ENCODE data around the gene AP2A2.
"Not testable (repeated sequence)": the region's sequence is repeated elsewhere in the genome, so short reads cannot be mapped to it uniquely, and the experiment has no call there.

AP2A2 gene

DNA sequence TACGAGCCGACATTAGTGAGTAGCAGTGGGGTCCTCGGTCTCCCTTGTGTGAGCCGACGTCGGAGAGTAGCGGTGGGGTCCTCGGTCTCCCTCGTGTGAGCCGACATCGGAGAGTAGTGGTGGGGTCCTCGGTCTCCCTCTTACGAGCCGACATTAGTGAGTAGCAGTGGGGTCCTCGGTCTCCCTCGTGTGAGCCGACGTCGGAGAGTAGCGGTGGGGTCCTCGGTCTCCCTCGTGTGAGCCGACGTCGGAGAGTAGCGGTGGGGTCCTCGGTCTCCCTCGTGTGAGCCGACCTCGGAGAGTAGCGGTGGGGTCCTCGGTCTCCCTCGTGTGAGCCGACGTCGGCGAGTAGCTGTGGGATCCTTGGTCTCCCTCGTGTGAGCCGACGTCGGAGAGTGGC, 49.7 kb downstream of the AP2A2 start:
- not testable (repeated sequence) for DNase-seq (ENCODE audit: low read depth)

DNA sequence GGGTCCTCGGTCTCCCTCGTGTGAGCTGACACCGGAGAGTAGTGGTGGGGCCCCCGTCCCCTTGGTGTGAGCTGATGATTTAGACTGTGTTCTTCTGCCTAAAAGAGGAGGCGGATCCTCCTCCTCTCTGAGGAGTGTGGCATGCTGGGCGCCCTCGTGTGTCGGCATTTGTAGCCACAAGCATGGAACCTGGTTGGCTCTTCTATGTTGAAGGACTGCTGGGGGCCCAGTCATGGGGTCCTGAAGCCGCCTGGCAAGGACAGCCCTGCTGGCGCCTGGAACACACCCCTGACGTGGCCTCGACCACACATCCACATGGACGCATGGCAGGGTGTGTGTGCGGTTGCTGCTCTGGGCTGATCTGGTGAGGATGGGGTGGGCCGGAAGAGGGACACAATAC, 50.2 kb downstream of the AP2A2 start:
- DNase-seq (ENCODE audit: low read depth) = no peak

DNA sequence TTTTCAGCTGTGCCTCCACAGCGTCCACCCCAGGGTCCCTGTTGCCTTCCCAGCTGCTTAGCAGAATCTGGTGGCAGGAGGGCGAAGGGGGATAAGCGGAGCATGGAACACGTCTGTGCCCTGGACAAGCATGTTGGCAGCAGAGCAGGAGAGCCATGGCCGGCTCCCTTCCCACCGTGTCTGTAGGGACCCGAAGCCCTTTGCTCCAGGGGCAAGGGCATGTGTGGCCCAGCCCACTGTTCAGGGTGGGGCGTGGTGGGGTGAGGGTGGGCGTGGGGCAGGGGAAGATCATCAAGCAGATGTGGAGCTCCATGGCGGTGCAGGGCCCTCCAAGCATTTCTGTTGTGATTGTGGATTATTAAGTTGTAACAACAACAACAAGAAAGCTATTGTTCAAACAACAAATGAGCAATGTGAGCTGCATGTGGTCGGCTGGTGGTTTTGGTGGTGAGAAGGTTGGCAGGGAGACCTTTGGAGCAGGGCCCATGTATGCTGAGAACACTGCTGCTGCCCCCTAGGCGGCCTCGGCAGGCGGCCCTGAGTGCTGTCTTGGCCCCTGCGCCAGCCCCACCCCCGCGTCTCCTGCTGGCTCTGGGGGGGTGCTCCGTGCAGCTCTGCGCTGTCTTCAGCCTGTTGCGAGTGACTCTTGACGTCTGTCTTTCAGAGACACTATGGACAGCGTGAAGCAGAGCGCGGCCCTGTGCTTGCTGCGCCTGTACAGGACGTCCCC, 50.9 kb downstream of the AP2A2 start:
- no peak for DNase-seq (ENCODE audit: low read depth)

DNA sequence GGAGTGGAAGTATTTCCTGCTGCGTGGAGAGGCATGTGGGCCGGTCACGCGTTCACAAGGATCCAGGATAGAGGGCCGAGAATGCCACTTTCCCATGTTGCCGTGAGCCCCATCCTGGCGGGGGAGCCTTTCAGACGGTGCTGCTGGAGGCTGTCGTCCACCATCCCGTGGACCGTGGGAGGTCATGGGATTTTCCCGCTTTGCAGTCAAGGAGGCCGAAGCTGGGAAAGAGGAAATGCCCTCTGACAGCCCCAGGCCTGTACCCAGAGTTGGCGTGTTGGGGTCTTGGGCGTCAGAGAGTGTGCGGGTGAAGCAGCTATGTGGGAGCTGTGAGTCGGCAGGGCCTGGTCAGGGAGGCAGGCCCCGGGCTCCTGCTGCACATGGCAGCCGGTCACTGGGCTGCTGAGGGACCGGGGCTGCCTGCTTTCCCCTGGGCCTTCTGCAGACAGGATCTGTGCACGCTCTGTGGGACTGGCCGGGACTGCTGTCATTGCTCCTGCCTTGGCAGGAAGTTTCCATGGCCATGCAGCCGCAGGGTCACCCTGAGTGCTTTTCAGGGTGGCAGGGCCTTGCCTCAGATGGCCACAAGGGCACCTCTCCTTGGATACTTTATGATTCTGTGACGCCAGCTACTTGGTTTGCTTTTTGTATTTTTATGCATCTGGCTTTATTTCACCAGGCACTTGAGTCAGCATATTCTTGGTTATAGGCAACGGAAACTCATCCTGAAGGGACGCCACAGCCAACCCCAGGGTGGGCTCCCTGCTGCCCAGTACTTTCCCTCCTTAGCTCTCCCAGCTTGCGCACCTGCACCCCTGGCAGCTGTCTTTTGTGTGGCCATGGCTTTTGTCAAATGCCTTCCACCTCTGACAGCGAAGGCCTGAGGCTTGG, 52.4 kb downstream of the AP2A2 start:
- DNase-seq (ENCODE audit: low read depth) = no peak

DNA sequence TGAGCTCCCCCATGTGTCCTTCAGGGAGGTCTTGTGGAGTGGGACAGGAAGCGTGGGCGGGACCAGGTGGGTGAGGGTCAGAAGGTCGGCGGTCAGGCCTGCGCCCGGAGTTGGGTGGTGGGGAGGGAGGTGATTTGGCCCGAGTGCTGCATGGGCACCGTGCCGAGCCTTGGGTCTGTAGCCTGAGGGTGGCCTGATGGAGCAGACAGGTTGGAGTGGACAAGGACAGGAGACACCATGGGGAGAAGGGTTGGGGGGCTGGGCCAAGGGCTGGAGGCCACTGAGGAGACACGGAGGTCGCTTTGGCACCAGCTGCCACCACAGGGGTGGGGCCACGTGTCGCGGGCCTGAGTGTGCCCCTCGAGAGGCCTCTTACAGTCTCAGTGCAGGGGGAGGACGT, 53.1 kb downstream of the AP2A2 start:
- DNase-seq (ENCODE audit: low read depth) = no peak

DNA sequence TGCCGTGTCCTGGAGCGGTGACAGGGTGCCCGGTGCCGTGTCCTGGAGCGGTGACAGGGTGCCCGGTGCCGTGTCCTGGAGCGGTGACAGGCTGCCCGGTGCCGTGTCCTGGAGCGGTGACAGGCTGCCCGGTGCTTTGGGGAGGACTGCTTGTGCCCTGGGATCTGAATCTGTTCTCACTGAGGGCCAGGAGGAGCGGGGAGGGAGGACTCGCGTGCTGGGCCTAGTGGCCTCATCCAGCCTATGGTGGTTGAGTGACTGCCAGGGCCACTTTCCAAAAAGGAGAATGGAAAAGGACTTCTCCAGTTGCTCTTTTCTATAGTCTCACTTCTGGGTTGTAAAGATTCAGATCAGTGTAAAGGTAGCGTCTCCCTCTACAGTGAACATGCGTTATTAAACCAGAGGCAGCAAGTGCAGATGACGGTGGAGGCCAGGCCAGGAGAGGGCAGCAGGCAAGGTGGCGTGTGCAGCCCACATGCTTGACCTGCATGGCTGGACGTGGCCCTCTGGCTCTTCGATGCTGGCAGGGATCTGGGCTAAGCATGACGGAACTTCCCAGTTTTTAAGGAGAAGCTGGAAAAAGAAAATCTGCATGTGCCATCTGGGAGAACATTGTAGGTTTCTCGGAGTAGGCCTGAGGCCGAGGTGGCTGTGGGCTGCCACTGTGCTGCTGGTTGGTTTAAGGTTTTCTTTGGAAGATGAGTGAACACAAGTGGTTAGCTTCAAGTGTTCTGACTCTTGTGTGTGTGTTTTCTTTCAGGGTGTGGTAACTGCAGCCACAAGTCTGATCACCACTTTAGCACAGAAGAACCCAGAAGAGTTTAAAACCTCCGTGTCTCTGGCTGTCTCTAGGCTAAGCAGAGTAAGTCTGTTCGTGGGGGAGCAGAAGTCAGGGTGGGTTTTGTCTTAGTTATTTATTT, 55.0 kb downstream of the AP2A2 start:
- DNase-seq (ENCODE audit: low read depth) = no peak

DNA sequence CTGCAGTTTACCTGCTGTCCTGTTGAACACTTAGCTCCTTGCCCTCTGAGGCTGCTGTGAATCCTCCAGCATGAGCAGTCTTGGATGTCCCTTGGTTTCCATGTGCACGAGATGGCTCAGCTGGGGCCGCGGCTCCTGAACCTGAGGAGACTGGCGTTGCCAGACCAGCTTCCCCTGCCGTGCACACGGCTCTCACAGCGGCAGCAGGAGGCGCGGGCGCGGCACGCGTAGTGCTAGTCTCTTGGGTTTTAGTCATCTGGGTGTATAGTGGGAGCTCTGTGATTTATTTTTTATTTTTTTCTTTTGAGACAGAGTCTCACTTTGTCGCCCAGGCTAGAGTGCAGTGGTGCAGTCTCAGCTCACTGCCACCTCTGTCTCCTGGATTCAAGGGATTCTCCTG, 56.1 kb downstream of the AP2A2 start:
- no peak for DNase-seq (ENCODE audit: low read depth)

DNA sequence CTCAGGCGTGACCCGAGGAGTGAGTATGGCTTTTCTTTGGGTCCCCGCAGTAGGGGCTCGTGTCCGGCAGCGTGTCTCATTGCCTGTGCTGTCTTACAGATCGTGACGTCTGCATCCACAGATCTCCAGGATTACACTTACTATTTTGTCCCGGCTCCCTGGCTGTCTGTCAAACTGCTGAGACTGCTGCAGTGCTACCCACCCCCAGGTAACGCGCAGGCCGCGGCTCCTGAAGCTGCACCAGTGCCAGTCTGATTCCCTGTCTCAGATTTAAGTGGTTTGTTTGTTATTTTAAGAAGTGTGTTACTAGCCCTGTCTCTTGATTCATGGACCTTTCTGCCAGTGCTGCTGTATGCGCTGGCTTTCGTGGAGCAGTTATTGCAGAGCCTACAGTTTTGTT, 58.9 kb downstream of the AP2A2 start:
- DNase-seq (ENCODE audit: low read depth) = no peak

DNA sequence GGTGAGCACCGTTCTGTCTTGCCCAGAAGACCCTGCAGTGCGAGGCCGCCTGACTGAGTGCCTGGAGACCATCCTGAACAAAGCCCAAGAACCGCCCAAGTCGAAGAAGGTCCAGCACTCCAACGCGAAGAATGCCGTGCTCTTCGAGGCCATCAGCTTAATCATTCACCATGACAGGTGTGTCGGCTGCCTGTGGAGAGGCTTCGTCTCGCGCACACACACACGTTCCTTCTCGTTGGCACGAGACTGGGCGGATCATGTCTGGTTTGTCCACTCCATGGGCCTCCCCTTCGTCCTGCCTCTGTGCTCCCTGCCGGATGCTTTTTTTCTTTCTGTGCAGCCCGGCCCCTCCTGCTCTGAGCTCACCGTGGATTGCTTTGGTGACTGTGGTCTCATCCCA, 59.7 kb downstream of the AP2A2 start:
- DNase-seq (ENCODE audit: low read depth) = no peak

DNA sequence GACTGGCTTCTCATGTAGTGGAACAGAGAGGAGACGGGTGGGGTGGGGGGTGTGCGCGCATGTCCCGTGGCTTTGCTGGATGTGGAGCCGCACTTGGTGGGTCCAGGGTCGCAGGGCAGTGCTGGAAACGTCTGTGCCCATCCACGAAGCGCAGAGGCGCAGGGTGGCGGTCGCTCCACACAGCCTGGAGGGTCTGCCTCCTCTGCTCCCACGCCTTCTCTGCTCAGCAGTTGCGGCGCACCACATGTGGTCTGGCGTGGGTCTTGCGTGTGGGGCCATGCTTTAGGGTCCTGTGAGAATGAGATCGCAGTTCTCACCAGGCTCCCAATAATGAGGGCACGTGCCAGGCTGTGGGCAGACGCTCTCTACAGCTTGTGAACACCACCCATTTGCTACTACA, 60.2 kb downstream of the AP2A2 start:
- DNase-seq (ENCODE audit: low read depth) = no peak

DNA sequence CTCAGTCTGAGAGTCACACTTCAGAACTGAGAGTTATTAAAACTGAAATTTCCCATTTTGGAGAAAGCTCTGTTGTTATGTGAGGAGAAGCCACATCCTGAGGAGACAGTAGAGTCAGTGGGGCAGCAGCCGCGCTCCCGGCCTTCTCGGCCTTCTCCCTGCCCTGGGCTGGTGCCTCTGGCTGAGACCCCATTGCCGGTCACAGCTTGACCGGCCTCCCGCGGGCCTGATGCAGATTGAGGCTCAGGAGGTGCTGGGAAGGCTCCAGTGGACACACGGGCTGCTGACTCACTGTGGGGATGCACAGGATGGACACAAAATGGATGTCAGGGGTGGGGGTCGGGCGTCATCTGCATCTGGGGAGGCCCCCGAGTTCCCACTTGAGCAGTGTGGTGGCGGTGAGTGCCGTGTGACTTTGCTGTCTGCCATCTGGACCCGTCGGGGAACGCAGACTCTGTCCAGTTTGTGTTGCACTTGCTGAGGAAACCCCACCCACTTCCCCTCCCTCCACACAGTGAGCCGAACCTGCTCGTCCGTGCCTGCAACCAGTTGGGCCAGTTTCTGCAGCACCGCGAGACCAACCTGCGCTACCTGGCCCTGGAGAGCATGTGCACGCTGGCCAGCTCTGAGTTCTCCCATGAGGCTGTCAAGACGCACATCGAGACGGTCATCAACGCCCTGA, 60.7 kb downstream of the AP2A2 start:
- DNase-seq (ENCODE audit: low read depth) = no peak

DNA sequence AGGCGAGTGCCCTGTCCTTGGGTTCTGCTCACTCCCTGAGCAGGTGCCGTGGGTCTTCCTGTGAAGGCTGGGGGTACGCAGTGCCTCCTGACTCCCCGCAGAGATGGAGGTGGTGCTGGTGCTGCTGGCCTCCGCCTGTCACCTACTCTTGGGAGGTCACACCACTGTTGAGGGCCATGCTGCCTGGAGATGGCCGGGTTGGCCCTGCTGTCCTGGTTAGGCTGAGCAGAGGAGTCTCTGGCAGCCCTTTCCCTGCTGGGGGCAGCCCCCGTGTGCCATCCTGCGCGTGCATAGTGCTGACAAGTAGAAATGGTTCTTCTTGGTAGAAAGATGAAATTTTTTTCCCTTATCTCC, 61.3 kb downstream of the AP2A2 start:
- no peak for DNase-seq (ENCODE audit: low read depth)

DNA sequence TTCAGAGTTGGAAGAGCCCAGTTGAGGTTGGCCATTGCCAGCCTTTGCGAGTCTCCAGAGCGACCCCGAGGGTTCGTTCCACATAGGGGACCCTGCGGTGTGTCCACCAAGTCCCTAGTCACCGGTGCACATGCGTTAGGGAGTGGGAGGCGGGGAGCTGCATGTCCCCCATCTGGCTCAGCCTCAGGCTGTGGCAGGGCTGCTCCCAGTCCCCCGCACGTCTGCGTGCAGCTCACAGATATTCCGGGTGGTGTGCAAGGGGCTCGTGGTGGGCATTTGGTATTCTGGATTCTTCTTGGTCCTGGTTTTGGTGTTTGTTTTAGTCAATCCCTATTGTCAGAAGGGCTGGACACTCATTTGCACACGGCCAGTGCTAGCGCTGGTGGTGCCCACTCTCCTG, 62.0 kb downstream of the AP2A2 start:
- DNase-seq (ENCODE audit: low read depth) = no peak

DNA sequence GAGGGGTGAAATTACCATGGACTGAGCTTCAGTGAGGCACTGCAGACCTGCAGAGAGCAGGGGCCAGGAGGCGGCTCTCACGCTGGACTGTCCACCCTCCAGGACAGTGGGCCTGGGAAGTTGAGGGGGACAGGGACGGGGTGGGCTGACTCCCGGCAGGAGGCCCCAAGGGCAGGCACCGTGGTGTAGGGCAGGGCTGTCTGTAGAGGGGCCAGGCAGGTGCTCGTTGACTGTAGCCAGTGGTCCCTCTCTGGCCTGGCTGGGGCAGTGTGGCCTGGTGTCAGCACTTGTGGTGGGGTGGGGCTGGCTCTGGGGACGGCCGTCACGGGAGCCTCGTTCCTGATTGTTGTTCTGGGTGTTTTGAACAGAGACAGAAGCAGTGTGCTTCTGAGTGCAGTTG, 64.4 kb downstream of the AP2A2 start:
- no peak for DNase-seq (ENCODE audit: low read depth)

DNA sequence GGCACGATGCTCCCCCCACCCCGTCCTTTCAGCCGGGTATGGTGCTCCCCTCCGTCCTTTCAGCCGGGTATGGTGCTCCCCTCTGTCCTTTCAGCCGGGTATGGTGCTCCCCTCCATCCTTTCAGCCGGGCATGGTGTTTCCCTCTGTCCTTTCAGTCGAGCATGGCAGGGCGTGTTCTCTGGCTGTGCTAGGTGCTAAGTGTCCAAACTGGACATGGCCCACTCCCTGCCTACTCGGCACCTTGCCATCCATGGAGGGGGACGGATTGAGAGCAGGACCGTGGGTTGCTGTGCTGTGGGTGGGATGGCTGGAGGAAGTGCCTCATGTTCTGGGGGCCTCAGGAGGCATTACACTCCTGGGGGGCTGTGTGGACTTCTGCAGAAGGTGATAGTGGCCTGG, 65.4 kb downstream of the AP2A2 start:
- DNase-seq (ENCODE audit: low read depth) = no peak

DNA sequence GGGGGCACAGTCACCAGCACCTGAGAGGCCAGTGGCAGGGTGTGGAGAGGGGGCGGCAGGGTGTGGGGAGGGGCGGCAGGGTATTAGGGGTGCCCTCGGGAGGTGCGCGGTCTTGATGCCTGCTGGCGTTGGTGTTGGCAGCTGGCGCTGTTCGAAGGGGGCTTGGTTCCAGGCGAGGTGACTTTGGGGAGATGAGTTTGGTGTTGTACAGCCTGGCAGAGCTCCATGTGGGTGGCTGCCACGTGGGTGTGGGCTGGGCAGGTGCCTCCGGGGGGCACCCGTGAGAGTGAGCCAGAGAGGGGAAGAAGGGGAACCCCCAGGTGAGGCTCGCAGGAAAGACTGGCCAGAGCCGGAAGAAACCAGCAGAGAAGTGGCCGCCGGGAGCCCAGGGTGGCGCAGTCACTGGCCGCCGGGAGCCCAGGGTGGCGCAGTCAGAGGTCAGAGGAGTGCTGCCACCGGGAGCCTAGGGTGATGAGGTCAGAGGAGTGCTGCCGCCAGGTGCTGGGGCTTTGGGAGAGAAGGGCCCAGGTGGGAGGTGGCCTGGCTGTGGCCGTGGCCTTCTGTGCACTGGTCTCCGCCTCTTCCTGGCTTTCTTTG, 66.1 kb downstream of the AP2A2 start:
- no peak for DNase-seq (ENCODE audit: low read depth)

DNA sequence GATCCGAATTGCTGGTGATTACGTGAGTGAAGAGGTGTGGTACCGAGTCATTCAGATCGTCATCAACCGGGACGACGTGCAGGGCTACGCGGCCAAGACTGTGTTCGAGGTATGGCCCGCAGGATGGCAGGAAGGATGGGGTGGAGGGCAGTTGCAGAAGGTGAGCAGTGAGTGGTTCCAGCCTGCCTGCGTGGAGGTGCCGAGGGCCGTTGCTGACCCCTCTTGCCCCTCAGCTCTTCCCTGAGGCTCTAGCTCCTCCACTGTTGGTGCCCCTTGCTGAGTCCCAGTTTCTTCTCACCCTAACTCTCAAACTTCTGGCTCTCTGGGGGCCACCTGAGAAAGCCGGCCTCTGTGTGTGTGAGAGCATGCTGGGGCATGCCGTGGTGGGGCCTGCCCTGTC, 66.9 kb downstream of the AP2A2 start:
- DNase-seq (ENCODE audit: low read depth) = no peak

DNA sequence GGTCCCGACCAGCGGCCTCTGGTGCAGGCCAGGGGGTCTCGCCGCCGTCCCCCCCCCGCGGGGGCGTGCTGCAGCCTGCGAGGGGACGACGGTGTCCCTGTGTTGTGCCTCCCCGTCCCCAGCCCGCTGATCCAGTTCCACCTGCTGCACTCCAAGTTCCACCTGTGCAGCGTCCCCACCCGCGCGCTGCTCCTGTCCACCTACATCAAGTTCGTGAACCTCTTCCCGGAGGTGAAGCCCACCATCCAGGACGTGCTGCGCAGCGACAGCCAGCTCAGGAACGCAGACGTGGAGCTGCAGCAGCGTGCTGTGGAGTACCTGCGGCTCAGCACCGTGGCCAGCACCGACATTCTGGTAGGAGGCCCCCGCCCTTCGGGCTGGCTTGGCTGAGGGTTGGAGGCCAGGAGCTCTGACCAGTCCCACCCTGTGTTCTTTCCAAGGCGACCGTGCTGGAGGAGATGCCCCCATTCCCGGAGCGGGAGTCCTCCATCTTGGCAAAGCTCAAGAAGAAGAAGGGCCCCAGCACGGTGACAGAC, 68.0 kb downstream of the AP2A2 start:
- no peak for DNase-seq (ENCODE audit: low read depth)

DNA sequence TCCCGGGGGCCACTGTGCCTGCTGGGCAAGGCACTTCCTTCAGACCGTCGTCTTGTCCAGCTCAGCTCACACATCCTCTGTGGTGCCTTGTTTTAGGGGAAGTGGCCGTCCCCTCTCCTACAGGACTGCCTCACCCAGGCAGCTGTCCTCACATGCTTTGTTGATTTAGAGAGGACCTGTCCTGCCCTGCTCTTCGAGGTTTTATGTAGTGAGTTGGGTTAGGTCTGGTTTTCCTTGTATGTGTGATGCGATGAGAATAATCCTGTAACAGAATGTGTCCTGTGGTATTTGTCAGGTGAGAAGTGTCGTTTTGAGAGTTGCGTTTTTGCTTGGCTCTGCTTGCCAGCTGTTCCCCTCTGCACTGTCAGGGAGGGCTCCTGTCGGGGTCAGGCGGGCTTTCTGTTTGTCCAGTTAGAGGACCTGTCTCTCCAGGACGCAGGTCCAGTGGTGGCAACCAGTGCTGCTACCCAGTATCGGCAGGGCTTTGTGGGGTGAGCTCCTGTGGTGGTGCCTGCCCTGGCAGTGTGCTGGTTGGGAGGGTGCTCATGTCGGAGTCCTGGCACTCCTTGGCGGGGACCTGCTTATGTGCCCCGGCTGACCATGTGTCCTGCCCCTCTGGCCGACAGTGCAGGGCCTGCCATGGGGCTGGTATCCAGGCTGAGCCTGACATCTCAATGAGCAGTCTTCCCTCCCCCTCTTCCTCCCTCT, 69.5 kb downstream of the AP2A2 start:
- DNase-seq (ENCODE audit: low read depth) = no peak

DNA sequence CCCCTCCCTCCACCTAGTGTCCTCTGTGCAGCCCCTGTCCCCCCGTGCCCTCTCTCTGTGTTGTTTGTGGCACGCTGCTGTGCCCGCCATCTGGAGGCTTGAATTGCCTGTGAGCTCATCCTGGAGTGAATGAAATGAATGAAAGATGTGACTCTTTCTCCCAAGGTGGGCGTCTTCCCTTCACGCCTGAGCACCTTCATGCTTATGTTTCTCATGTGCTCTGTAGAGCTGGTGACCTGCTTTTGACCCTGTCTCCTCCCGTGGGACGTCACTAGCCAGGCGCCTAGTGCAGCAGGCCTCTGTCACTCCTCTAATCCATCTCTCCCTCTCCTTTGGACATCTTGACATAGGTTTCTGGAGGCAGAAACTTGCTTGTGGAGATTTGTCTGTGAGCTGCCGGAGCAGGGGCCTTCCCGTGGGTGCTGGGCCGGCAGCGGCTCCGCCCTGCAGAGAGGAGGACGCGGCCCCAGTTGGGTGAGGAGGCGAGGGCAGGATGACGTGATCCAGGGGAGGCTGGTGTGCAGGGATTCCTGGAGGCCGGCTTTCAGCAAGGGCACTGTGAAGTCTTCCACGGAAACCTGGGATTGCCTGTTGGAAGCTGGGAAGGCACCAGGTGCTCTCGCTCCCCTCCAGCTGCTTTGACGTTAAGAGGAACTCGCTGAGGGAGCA, 70.2 kb downstream of the AP2A2 start:
- DNase-seq (ENCODE audit: low read depth) = no peak
